Stimulated activated CD8-positive, alpha-beta memory T cell treated with anti-CD3 and anti-CD28 coated beads, Interleukin-12 subunit alpha, Interleukin-12 subunit beta, amount 100 ng/mL, for 1 hour (primary cell): ENCODE measurements around the gene NEO1.

Source experiments
- DNase-seq: peaks from one replicate; pipeline ENCODE4 v3.0.0-alpha.2; 2020; ENCODE audit warnings: low read depth

The NEO1 gene

GRCh38 chr15:73031648-73032047, 20.6 kb upstream of the NEO1 start:
- DNase-seq: no peak

- no peak for DNase-seq
Observed at GRCh38 chr15:73033611-73034010, 18.7 kb upstream of the NEO1 start.

- no peak for DNase-seq
Observed at GRCh38 chr15:73034221-73034620, 18.0 kb upstream of the NEO1 start.

GRCh38 chr15:73035221-73035620, 17.0 kb upstream of the NEO1 start:
- DNase-seq: no peak

- DNase-seq: no peak
Observed at GRCh38 chr15:73038220-73038619, 14.0 kb upstream of the NEO1 start.

GRCh38 chr15:73046073-73046472, 6.2 kb upstream of the NEO1 start:
- DNase-seq: no peak

- DNase-seq: no peak
Observed at GRCh38 chr15:73047882-73048281, 4.4 kb upstream of the NEO1 start.

- no peak for DNase-seq
Observed at GRCh38 chr15:73048624-73049295, 3.5 kb upstream of the NEO1 start.

GRCh38 chr15:73049564-73050215, 2.6 kb upstream of the NEO1 start:
- no peak for DNase-seq

- DNase-seq: no peak
Observed at GRCh38 chr15:73050561-73051295, 1.5 kb upstream of the NEO1 start.

- no peak for DNase-seq
Observed at GRCh38 chr15:73051391-73051806, 864 bp upstream of the NEO1 start.

GRCh38 chr15:73052653-73053397, 562 bp downstream of the NEO1 start:
- no peak for DNase-seq

GRCh38 chr15:73053398-73053723, 1.1 kb downstream of the NEO1 start:
- no peak for DNase-seq

GRCh38 chr15:73054417-73054953, 2.2 kb downstream of the NEO1 start:
- DNase-seq: no peak

GRCh38 chr15:73056460-73056859, 4.2 kb downstream of the NEO1 start:
- no peak for DNase-seq

- DNase-seq: no peak
Observed at GRCh38 chr15:73058437-73058836, 6.2 kb downstream of the NEO1 start.

GRCh38 chr15:73065114-73065513, 12.9 kb downstream of the NEO1 start:
- no peak for DNase-seq

- DNase-seq: no peak
Observed at GRCh38 chr15:73069109-73069508, 16.8 kb downstream of the NEO1 start.

GRCh38 chr15:73072894-73073293, 20.6 kb downstream of the NEO1 start:
- DNase-seq: no peak

- DNase-seq: no peak
Observed at GRCh38 chr15:73074241-73074640, 22.0 kb downstream of the NEO1 start.

- no peak for DNase-seq
Observed at GRCh38 chr15:73075160-73075859, 23.0 kb downstream of the NEO1 start.

GRCh38 chr15:73078291-73078690, 26.0 kb downstream of the NEO1 start:
- no peak for DNase-seq
